ENCODE results near the gene UBASH3A.

The UBASH3A gene

GRCh38 chr21:42375506-42375905 lies 28.2 kb upstream of the UBASH3A start:
- DNase-seq = no peak

- DNase-seq = no peak
Observed at GRCh38 chr21:42375966-42376337, 27.8 kb upstream of the UBASH3A start.

GRCh38 chr21:42376338-42376982 lies 27.2 kb upstream of the UBASH3A start:
- no peak for DNase-seq

- DNase-seq = no peak
Observed at GRCh38 chr21:42377211-42377950, 26.3 kb upstream of the UBASH3A start.

GRCh38 chr21:42377951-42378340 lies 25.8 kb upstream of the UBASH3A start:
- no peak for DNase-seq

- DNase-seq = no peak
Observed at GRCh38 chr21:42378418-42378817, 25.3 kb upstream of the UBASH3A start.

- DNase-seq = no peak
Observed at GRCh38 chr21:42379426-42380215, 24.1 kb upstream of the UBASH3A start.

GRCh38 chr21:42381347-42381984 lies 22.2 kb upstream of the UBASH3A start:
- DNase-seq = no peak

- no peak for DNase-seq
Observed at GRCh38 chr21:42382915-42383314, 20.8 kb upstream of the UBASH3A start.

GRCh38 chr21:42383331-42383730 lies 20.4 kb upstream of the UBASH3A start:
- DNase-seq = no peak

GRCh38 chr21:42384156-42384945 lies 19.4 kb upstream of the UBASH3A start:
- DNase-seq = no peak

GRCh38 chr21:42384989-42385388 lies 18.7 kb upstream of the UBASH3A start:
- no peak for DNase-seq

GRCh38 chr21:42385619-42386018 lies 18.1 kb upstream of the UBASH3A start:
- no peak for DNase-seq

GRCh38 chr21:42386034-42386591 lies 17.6 kb upstream of the UBASH3A start:
- no peak for DNase-seq

GRCh38 chr21:42387164-42387563 lies 16.5 kb upstream of the UBASH3A start:
- DNase-seq = no peak

- DNase-seq = no peak
Observed at GRCh38 chr21:42387843-42388340, 15.8 kb upstream of the UBASH3A start.

- no peak for DNase-seq
Observed at GRCh38 chr21:42388740-42389448, 14.8 kb upstream of the UBASH3A start.

GRCh38 chr21:42389449-42389835 lies 14.3 kb upstream of the UBASH3A start:
- no peak for DNase-seq

- DNase-seq = no peak
Observed at GRCh38 chr21:42390193-42390592, 13.5 kb upstream of the UBASH3A start.

- DNase-seq = no peak
Observed at GRCh38 chr21:42390696-42391095, 13.0 kb upstream of the UBASH3A start.

- no peak for DNase-seq
Observed at GRCh38 chr21:42391297-42391696, 12.4 kb upstream of the UBASH3A start.
